Measurements from ENCODE around the gene POLG2.

- TF ChIP-seq E2F5 (CRISPR knock-in tag; IDR thresholded peaks at IDR 0.05) (no peak), CTCF (IDR thresholded peaks at IDR 0.05) (no peak), ATF1 (CRISPR knock-in tag; IDR thresholded peaks at IDR 0.05) (no peak), PREB (CRISPR knock-in tag; IDR thresholded peaks at IDR 0.05; ENCODE audit: borderline replicate concordance) (no peak), CREB1 (CRISPR knock-in tag; IDR thresholded peaks at IDR 0.05) (no peak), MYBL2 (CRISPR knock-in tag; IDR thresholded peaks at IDR 0.05) (no peak), NR3C1 (CRISPR knock-in tag; conservative IDR thresholded peaks at IDR 0.05; ENCODE audit: low read depth) (no peak), ZNF138 (CRISPR knock-in tag; conservative IDR thresholded peaks at IDR 0.05) (no peak), ZNF121 (CRISPR knock-in tag; IDR thresholded peaks at IDR 0.05) (no peak), E2F4 (CRISPR knock-in tag; IDR thresholded peaks at IDR 0.05; ENCODE audit: borderline replicate concordance, low read depth) (no peak), USF2 (CRISPR knock-in tag; IDR thresholded peaks at IDR 0.05) (no peak)
Observed at GRCh38 chr17:64494121-64494520, 2.7 kb downstream of the POLG2 start.
